GM21360 (cell line): ENCODE results near the gene SAXO2.
"Not testable (repeated sequence)": the region's sequence is repeated elsewhere in the genome, so short reads cannot be mapped to it uniquely, and the experiment has no call there.

ENCODE experiments used
- ATAC-seq: cut with Tn5 transposase; IDR thresholded peaks from one replicate; pipeline ENCODE4 v1.9.1; 2021; ENCODE audit warnings: mild to moderate bottlenecking, moderate library complexity; ENCODE audit not compliant: unreplicated experiment

SAXO2 gene

GRCh38 chr15:82262422-82263026, at the start of gene SAXO2, which contains the start of gene EFL1:
Gene SAXO2 (plus strand): TSS chr15:82262818. CDS start chr15:82262880, 62 bp downstream.
Gene EFL1 (minus strand): TSS chr15:82262734. CDS start chr15:82261778, 956 bp downstream.
- peak; percentile 94 for ATAC-seq

- ATAC-seq = not testable (repeated sequence)
These were observed 46.5 kb upstream of the SAXO2 start for GRCh38 chr15:82216092-82216491.

- ATAC-seq = not testable (repeated sequence)
These were observed 41.1 kb upstream of the SAXO2 start for GRCh38 chr15:82221535-82221934.

GRCh38 chr15:82228750-82229149, 33.9 kb upstream of the SAXO2 start:
- no peak for ATAC-seq

GRCh38 chr15:82231233-82231632, 31.4 kb upstream of the SAXO2 start:
- no peak for ATAC-seq

- no peak for ATAC-seq
These were observed 30.8 kb upstream of the SAXO2 start for GRCh38 chr15:82231842-82232241.

GRCh38 chr15:82237944-82238534, 24.6 kb upstream of the SAXO2 start:
- ATAC-seq = not testable (repeated sequence)

GRCh38 chr15:82239685-82240391, 22.8 kb upstream of the SAXO2 start:
- no peak for ATAC-seq

- not testable (repeated sequence) for ATAC-seq
These were observed 20.6 kb upstream of the SAXO2 start for GRCh38 chr15:82241836-82242499.

- not testable (repeated sequence) for ATAC-seq
These were observed 19.0 kb upstream of the SAXO2 start for GRCh38 chr15:82243644-82244043.

GRCh38 chr15:82245956-82246355, 16.7 kb upstream of the SAXO2 start:
- ATAC-seq = not testable (repeated sequence)

GRCh38 chr15:82248261-82248660, 14.4 kb upstream of the SAXO2 start:
- not testable (repeated sequence) for ATAC-seq

GRCh38 chr15:82261566-82262421, 824 bp upstream of the SAXO2 start:
- ATAC-seq = peak; percentile 18

GRCh38 chr15:82263350-82263749, 732 bp downstream of the SAXO2 start:
- no peak for ATAC-seq

GRCh38 chr15:82267137-82267536, 4.5 kb downstream of the SAXO2 start:
- ATAC-seq = not testable (repeated sequence)

- not testable (repeated sequence) for ATAC-seq
These were observed 5.8 kb downstream of the SAXO2 start for GRCh38 chr15:82268454-82268853.

- no peak for ATAC-seq
These were observed 9.5 kb downstream of the SAXO2 start for GRCh38 chr15:82272154-82272553.

GRCh38 chr15:82275410-82275809, 12.8 kb downstream of the SAXO2 start:
- ATAC-seq = no peak

- ATAC-seq = not testable (repeated sequence)
These were observed 18.7 kb downstream of the SAXO2 start for GRCh38 chr15:82281276-82281675.

- not testable (repeated sequence) for ATAC-seq
These were observed 19.8 kb downstream of the SAXO2 start for GRCh38 chr15:82282386-82282785.
